Measurements from ENCODE around the gene LIPJ. TPM values are rescaled to one million over a fixed set of nuclear protein-coding genes. Genes with fewer than 3 reads are reported as not detected.

Gene LIPJ
- total and polyA plus RNA-seq, 7 donors: 0.16 to 1.2 (median 0.36) TPM; not detected in 4

DNA sequence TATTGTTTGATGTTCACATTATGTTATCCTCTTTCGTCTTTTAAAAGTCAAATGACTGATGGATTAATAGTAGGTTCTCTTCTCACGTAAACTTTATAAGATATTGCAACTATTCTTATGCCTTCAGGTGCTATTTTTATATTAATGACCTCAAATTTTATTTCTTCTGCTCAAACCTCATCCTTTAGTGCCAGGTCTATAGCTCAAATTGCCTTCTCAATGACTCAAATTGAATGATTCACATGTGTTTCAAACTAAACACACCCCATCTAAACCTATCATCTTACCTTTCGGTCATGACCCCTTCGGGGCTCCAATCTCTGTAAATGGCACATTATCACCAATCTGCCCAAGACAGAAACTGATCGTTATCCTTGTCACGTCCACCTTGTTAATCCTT, 55.6 kb downstream of the LIPJ start:
- Histone ChIP-seq H3K27ac (no peak overlapping the region), H3K27me3 (no peaks in the 10 kb centered on the region), H3K4me1 (no peaks in the 10 kb centered on the region), H3K36me3 (no peaks in the 10 kb centered on the region), H3K4me3 (no peak overlapping the region), H3K9me3 (peaks cover 0 to 7% (median 0%) of the 10 kb centered on the region in 4 donors)
- 80 to 92% methylated on average over 6 of the region's 6 CpGs for WGBS, 2 donors
- no peak for TF ChIP-seq POLR2A (IDR thresholded peaks at IDR 0.05)
- TF ChIP-seq POLR2AphosphoS5 (IDR thresholded peaks at IDR 0.05): no peak
- no peak for TF ChIP-seq EP300 (IDR thresholded peaks at IDR 0.05)
- TF ChIP-seq, protein P1, sequence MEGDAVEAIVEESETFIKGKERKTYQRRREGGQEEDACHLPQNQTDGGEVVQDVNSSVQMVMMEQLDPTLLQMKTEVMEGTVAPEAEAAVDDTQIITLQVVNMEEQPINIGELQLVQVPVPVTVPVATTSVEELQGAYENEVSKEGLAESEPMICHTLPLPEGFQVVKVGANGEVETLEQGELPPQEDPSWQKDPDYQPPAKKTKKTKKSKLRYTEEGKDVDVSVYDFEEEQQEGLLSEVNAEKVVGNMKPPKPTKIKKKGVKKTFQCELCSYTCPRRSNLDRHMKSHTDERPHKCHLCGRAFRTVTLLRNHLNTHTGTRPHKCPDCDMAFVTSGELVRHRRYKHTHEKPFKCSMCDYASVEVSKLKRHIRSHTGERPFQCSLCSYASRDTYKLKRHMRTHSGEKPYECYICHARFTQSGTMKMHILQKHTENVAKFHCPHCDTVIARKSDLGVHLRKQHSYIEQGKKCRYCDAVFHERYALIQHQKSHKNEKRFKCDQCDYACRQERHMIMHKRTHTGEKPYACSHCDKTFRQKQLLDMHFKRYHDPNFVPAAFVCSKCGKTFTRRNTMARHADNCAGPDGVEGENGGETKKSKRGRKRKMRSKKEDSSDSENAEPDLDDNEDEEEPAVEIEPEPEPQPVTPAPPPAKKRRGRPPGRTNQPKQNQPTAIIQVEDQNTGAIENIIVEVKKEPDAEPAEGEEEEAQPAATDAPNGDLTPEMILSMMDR (IDR thresholded peaks at IDR 0.05): no peak
- DNase-seq: no peak
- intact Hi-C loops (cut with DNase I): no loop called here

DNA sequence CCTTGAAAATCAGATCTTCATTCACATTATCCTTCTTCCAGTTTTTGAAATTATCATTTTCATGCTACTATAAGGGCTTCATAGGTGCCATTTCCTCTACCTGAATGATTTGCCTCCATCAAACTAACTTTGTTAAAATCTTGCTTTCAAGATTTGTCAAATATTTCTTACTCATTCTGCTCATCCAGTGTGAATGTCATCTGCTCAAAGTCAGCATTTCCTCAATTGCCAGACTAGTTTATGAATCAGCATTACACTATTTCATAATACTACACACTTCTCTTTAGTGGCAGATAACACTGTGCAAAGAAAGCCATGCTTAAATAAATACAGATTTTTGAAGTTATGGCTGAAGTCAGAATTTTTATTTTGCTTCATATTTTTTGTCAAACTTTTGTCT, 56.4 kb downstream of the LIPJ start:
- H3K27ac ChIP-seq: no peak overlapping the region
- intact Hi-C loops (cut with DNase I): no loop called here
- DNase-seq: no peak
- TF ChIP-seq POLR2AphosphoS5 (IDR thresholded peaks at IDR 0.05) (no peak), EP300 (IDR thresholded peaks at IDR 0.05) (no peak), POLR2A (IDR thresholded peaks at IDR 0.05) (no peak)
- TF ChIP-seq, protein P1 (IDR thresholded peaks at IDR 0.05): no peak
- no peaks in the 10 kb centered on the region for H3K4me1 ChIP-seq
- H3K36me3 ChIP-seq: no peaks in the 10 kb centered on the region
- H3K27me3 ChIP-seq: no peaks in the 10 kb centered on the region
- H3K9me3 ChIP-seq: peaks cover 0 to 7% (median 0%) of the 10 kb centered on the region in 4 donors
- no peak overlapping the region for H3K4me3 ChIP-seq

DNA sequence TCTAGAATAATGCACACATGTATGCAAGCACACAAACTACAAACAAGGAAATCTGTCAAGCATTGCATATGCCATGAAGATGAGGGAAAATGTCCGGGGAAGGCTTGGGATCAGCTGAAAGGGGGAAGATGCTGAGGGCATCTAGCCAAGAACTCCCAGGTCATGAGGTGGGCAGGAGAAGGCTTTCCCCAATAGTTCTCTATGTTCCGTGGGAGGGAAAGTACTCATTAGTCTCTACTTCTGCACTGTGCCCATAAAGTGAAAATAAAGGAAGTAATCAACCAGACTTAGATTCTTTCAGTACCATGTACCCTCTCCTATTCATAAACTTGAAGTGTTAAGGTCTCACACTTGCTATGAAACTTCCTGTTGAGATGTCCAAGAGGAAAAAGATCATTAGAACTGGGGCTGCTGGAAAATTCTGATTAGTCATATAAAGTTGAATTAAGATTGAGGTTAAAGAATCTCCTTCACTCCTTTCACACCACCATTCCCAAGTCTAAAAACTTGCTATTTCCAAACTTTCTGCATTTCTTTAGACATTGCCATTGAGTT, 60.6 kb downstream of the LIPJ start:
- Histone ChIP-seq H3K4me1 (no peaks in the 10 kb centered on the region), H3K36me3 (no peaks in the 10 kb centered on the region), H3K9me3 (no peaks in the 10 kb centered on the region), H3K4me3 (no peak overlapping the region), H3K27me3 (no peaks in the 10 kb centered on the region), H3K27ac (no peak overlapping the region)
- WGBS, 2 donors: 63 to 74% methylated on average over 2 of the region's 2 CpGs
- TF ChIP-seq POLR2AphosphoS5 (IDR thresholded peaks at IDR 0.05) (no peak), POLR2A (IDR thresholded peaks at IDR 0.05) (no peak), EP300 (IDR thresholded peaks at IDR 0.05) (no peak)
- TF ChIP-seq, protein P1 (IDR thresholded peaks at IDR 0.05): no peak
- intact Hi-C loops (cut with DNase I): no loop called here
- no peak for DNase-seq

DNA sequence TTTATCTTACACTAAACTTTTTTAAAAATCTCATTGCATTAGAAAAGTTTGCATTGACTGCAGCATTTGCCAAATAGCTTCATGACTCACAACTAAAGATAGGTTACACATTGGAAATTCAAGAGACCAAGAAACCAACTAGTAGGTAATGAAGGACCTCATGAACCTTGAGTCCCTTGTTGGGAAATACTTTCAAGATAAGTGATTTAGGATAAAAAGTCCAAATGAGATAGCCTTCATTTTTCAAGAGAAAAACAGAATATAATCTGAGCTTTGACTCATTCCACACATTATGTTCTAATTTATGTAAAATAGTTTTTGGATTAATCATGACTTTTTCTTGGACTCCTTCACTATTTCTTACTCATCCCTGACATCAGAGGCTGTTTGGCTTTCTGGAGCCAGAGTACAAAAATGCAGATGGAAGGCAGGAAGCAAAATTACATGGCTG, 64.6 kb downstream of the LIPJ start:
- no peak for TF ChIP-seq POLR2AphosphoS5 (IDR thresholded peaks at IDR 0.05)
- no peak for TF ChIP-seq POLR2A (IDR thresholded peaks at IDR 0.05)
- TF ChIP-seq, protein P1 (IDR thresholded peaks at IDR 0.05): no peak
- TF ChIP-seq EP300 (IDR thresholded peaks at IDR 0.05): no peak
- Histone ChIP-seq H3K27ac (no peak overlapping the region), H3K9me3 (no peaks in the 10 kb centered on the region), H3K4me3 (no peak overlapping the region), H3K27me3 (no peaks in the 10 kb centered on the region), H3K4me1 (no peaks in the 10 kb centered on the region), H3K36me3 (no peaks in the 10 kb centered on the region)
- no peak for DNase-seq
- intact Hi-C loops (cut with DNase I): no loop called here

DNA sequence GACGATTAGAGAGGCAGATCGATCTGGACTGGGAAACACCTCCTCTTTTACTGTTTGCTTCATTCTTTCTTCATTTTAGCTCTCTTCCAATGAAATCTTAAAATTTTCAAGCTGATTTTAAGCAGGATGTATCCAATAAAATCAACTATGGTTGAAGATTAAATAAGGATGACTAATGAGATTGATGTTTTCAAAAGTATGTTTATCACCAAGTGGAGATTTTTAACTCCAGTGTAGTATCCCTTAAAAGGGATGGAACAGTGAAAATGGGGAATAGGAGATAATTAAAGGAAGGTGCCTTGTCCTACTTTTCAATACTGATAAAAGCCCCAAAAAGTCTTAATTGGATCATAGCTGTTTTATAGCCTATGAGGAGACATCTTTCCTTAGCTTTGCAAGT, 66.1 kb downstream of the LIPJ start:
- Histone ChIP-seq H3K27me3 (no peaks in the 10 kb centered on the region), H3K27ac (no peak overlapping the region), H3K36me3 (no peaks in the 10 kb centered on the region), H3K9me3 (no peaks in the 10 kb centered on the region), H3K4me1 (no peaks in the 10 kb centered on the region), H3K4me3 (no peak overlapping the region)
- no peak for DNase-seq
- WGBS, 2 donors: 96 to 97% methylated on average over 2 of the region's 2 CpGs
- intact Hi-C loops (cut with DNase I): no loop called here
- TF ChIP-seq, protein P1 (IDR thresholded peaks at IDR 0.05): no peak
- TF ChIP-seq EP300 (IDR thresholded peaks at IDR 0.05): no peak
- TF ChIP-seq POLR2AphosphoS5 (IDR thresholded peaks at IDR 0.05): no peak
- no peak for TF ChIP-seq POLR2A (IDR thresholded peaks at IDR 0.05)

All from sigmoid colon (tissue), 7 donors.